HCT116 (cell line): ENCODE results near the gene TTC38.

Source experiments
- CTCF ChIP-seq, 3 experiments: fragments of 200-600 bp in 1 of 3; sonication (generic) in 1 of 3; IDR thresholded peaks in 2 of 3; conservative IDR thresholded peaks in 1 of 3; 2 replicates each; pipeline ENCODE4 v1.5.1; 2012 to 2017; ENCODE audit warnings: low read depth in 2 of 3, low read length in 2 of 3, antibody characterized with exemption in 1 of 3, borderline replicate concordance in 1 of 3, control low read depth in 1 of 3, mild to moderate bottlenecking in 1 of 3, mixed read lengths in 1 of 3, mixed run types in 1 of 3, moderate library complexity in 1 of 3; ENCODE audit not compliant: insufficient read depth in 1 of 3
- ELF1 ChIP-seq: IDR thresholded peaks from 2 replicates; pipeline ENCODE4 v1.6.1; 2012; ENCODE audit warnings: low read depth, borderline replicate concordance
- EZH2 ChIP-seq: fragments of 200-600 bp; sonication (generic); IDR thresholded peaks from 2 replicates; pipeline ENCODE4 v1.6.1; 2017; ENCODE audit warnings: antibody characterized with exemption, mixed run types
- JUND ChIP-seq: IDR thresholded peaks from 2 replicates; pipeline ENCODE4 v1.6.1; 2012
- POLR2A ChIP-seq: IDR thresholded peaks from 2 replicates; pipeline ENCODE4 v1.7.0; 2011; ENCODE audit warnings: borderline replicate concordance; ENCODE audit not compliant: insufficient read depth, insufficient read length; ENCODE audit errors: extremely low read depth
- POLR2AphosphoS5 ChIP-seq: IDR thresholded peaks from 2 replicates; pipeline ENCODE4 v1.6.1; 2011; ENCODE audit warnings: mild to moderate bottlenecking, low read depth, low read length, moderate library complexity
- SP1 ChIP-seq: IDR thresholded peaks from 2 replicates; pipeline ENCODE4 v1.6.1; 2012; ENCODE audit warnings: low read depth
- TCF7L2 ChIP-seq: IDR thresholded peaks from 2 replicates; pipeline ENCODE4 v1.7.0; 2011; ENCODE audit warnings: borderline replicate concordance, inconsistent platforms; ENCODE audit not compliant: insufficient read depth, insufficient read length; ENCODE audit errors: extremely low read depth
- YY1 ChIP-seq: IDR thresholded peaks from 2 replicates; pipeline ENCODE4 v1.6.1; 2011; ENCODE audit warnings: low read length, low read depth, moderate library complexity, mild to moderate bottlenecking; ENCODE audit not compliant: insufficient replicate concordance; ENCODE audit errors: extremely low read depth
- ZBTB33 ChIP-seq: IDR thresholded peaks from 2 replicates; pipeline ENCODE4 v1.6.1; 2011; ENCODE audit warnings: mild to moderate bottlenecking, low read length, moderate library complexity; ENCODE audit not compliant: insufficient replicate concordance; ENCODE audit errors: extremely low read depth
- ZNF274 ChIP-seq: fragments of 200-500 bp; sonication (Bioruptor generic); IDR thresholded peaks from 2 replicates; pipeline ENCODE4 v1.6.1; 2014; ENCODE audit warnings: mild to moderate bottlenecking, low read depth, low read length, inconsistent platforms
- TF ChIP-seq, protein P1 (sequence below): IDR thresholded peaks from 2 replicates; pipeline ENCODE4 v1.6.1; 2012; ENCODE audit warnings: low read depth
- TF ChIP-seq, protein P2 (sequence below): IDR thresholded peaks from 2 replicates; pipeline ENCODE4 v1.6.1; 2012

- TF ChIP-seq POLR2A (no peak), CTCF (IDR thresholded peaks at IDR 0.05 in 2 of 3, conservative IDR thresholded peaks at IDR 0.05 in 1 of 3; ENCODE audit: borderline replicate concordance in 1 of 3, insufficient read depth in 1 of 3, low read depth in 2 of 3, low read length in 2 of 3) (no peak), POLR2AphosphoS5 (no peak), EZH2 (no peak), ELF1 (no peak), ZBTB33 (no peak), TCF7L2 (no peak), JUND (no peak), SP1 (no peak), ZNF274 (no peak), YY1 (no peak)
- TF ChIP-seq, protein P1, sequence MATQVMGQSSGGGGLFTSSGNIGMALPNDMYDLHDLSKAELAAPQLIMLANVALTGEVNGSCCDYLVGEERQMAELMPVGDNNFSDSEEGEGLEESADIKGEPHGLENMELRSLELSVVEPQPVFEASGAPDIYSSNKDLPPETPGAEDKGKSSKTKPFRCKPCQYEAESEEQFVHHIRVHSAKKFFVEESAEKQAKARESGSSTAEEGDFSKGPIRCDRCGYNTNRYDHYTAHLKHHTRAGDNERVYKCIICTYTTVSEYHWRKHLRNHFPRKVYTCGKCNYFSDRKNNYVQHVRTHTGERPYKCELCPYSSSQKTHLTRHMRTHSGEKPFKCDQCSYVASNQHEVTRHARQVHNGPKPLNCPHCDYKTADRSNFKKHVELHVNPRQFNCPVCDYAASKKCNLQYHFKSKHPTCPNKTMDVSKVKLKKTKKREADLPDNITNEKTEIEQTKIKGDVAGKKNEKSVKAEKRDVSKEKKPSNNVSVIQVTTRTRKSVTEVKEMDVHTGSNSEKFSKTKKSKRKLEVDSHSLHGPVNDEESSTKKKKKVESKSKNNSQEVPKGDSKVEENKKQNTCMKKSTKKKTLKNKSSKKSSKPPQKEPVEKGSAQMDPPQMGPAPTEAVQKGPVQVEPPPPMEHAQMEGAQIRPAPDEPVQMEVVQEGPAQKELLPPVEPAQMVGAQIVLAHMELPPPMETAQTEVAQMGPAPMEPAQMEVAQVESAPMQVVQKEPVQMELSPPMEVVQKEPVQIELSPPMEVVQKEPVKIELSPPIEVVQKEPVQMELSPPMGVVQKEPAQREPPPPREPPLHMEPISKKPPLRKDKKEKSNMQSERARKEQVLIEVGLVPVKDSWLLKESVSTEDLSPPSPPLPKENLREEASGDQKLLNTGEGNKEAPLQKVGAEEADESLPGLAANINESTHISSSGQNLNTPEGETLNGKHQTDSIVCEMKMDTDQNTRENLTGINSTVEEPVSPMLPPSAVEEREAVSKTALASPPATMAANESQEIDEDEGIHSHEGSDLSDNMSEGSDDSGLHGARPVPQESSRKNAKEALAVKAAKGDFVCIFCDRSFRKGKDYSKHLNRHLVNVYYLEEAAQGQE, result no peak
- TF ChIP-seq, protein P2, sequence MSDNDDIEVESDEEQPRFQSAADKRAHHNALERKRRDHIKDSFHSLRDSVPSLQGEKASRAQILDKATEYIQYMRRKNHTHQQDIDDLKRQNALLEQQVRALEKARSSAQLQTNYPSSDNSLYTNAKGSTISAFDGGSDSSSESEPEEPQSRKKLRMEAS, result no peak
Observed at GRCh38 chr22:46300491-46300890, 32.7 kb downstream of the TTC38 start.
